IMR-90 (cell line): ENCODE measurements around the gene LAMC2. TPM values are rescaled to one million over a fixed set of nuclear protein-coding genes. Genes with fewer than 3 reads are reported as not detected.

Experiments used
- ATAC-seq: fragments of 200-7000 bp; cut with Tn5 transposase; 2 replicates; pipeline ENCODE4 v1.9.1; 2020; ENCODE audit warnings: low read depth, mild to moderate bottlenecking, moderate library complexity
- BruUV-seq: library from RNA; stranded (reverse); fragments of 400-500 nt; replicated peaks from 2 replicates; lab custom pipeline; 2021; lab: Mats Ljungman, UMichigan
- CTCF ChIA-PET: fragments of 300-600 bp; formaldehyde crosslinking; extraction: SDS; loops from one replicate; lab custom pipeline; 2021; ENCODE audit warnings: antibody characterized with exemption; lab: Yijun Ruan, JAX
- POLR2A ChIA-PET: fragments of 300-600 bp; sonication (Branson Sonifier 250); formaldehyde crosslinking; loops from one replicate; lab custom pipeline; 2022; ENCODE audit warnings: antibody characterized with exemption; ENCODE audit not compliant: unreplicated experiment; lab: Charles Lee
- DNase-seq: peaks from one replicate; pipeline ENCODE4 v3.0.0; 2013
- H2AFZ ChIP-seq: replicated peaks from 2 replicates; pipeline ENCODE3; 2013; ENCODE audit warnings: low read length, mild to moderate bottlenecking; ENCODE audit not compliant: poor library complexity
- H2AK5ac ChIP-seq: 2 replicates; pipeline ENCODE4 v1.6.1; 2013; ENCODE audit warnings: low read depth, low read length, inconsistent platforms
- H2AK9ac ChIP-seq: replicated peaks from 2 replicates; pipeline ENCODE3; 2013; ENCODE audit warnings: mild to moderate bottlenecking, low read depth, low read length, moderate library complexity; ENCODE audit not compliant: poor library complexity
- H2BK120ac ChIP-seq: 2 replicates; pipeline ENCODE4 v1.6.1; 2013; ENCODE audit warnings: low read depth, low read length, inconsistent platforms
- H2BK15ac ChIP-seq: 3 replicates; pipeline ENCODE4 v1.6.1; 2013; ENCODE audit warnings: low read depth, low read length, inconsistent platforms
- H2BK20ac ChIP-seq: 2 replicates; pipeline ENCODE4 v1.6.1; 2013; ENCODE audit warnings: low read depth, mild to moderate bottlenecking, inconsistent platforms, low read length, moderate library complexity
- H2BK5ac ChIP-seq: 2 replicates; pipeline ENCODE4 v1.6.1; 2013; ENCODE audit warnings: mild to moderate bottlenecking, low read depth, low read length, inconsistent platforms; ENCODE audit not compliant: poor library complexity, severe bottlenecking
- H3K14ac ChIP-seq: replicated peaks from 2 replicates; pipeline ENCODE4 v1.6.1; 2013; ENCODE audit warnings: low read depth, low read length, inconsistent platforms
- H3K18ac ChIP-seq: 2 replicates; pipeline ENCODE4 v1.6.1; 2013; ENCODE audit warnings: low read depth, low read length, control low read depth
- H3K23ac ChIP-seq: 2 replicates; pipeline ENCODE4 v1.6.1; 2013; ENCODE audit warnings: low read depth, low read length, inconsistent platforms
- H3K27ac ChIP-seq: 2 replicates; pipeline ENCODE4 v1.5.1; 2013; ENCODE audit warnings: mild to moderate bottlenecking, control low read depth, low read length; ENCODE audit not compliant: insufficient read depth
- H3K27me3 ChIP-seq: 2 replicates; pipeline ENCODE4 v1.6.1; 2013; ENCODE audit warnings: low read length; ENCODE audit not compliant: control insufficient read depth, insufficient read depth
- H3K36me3 ChIP-seq: 2 replicates; pipeline ENCODE4 v1.6.1; 2013; ENCODE audit warnings: low read length, mixed read lengths; ENCODE audit not compliant: control insufficient read depth, insufficient read depth
- H3K4ac ChIP-seq: 2 replicates; pipeline ENCODE4 v1.6.1; 2013; ENCODE audit warnings: low read depth, low read length, inconsistent platforms
- H3K4me1 ChIP-seq: 2 replicates; pipeline ENCODE4 v1.6.1; 2013; ENCODE audit warnings: low read length, mixed read lengths; ENCODE audit not compliant: control insufficient read depth, insufficient read depth
- H3K4me2 ChIP-seq: 2 replicates; pipeline ENCODE4 v1.6.1; 2013; ENCODE audit warnings: low read depth, mild to moderate bottlenecking, control low read depth, low read length, moderate library complexity
- H3K4me3 ChIP-seq: 2 replicates; pipeline ENCODE4 v1.5.1; 2013; ENCODE audit warnings: low read depth, mild to moderate bottlenecking, control low read depth, low read length, moderate library complexity; ENCODE audit not compliant: insufficient read depth
- H3K56ac ChIP-seq: 2 replicates; pipeline ENCODE4 v1.6.1; 2013; ENCODE audit warnings: low read length, inconsistent platforms; ENCODE audit not compliant: insufficient read depth; ENCODE audit errors: extremely low read depth
- H3K79me1 ChIP-seq, 2 experiments: 2 replicates each; pipeline ENCODE4 v1.6.1; 2013; ENCODE audit warnings: low read length in 2 of 2, inconsistent platforms in 1 of 2, low read depth in 1 of 2
- H3K9ac ChIP-seq: 2 replicates; pipeline ENCODE4 v1.6.1; 2013; ENCODE audit warnings: low read depth, low read length, control low read depth
- H3K9me1 ChIP-seq: 2 replicates; pipeline ENCODE4 v1.6.1; 2013; ENCODE audit warnings: low read length, inconsistent platforms; ENCODE audit not compliant: insufficient read depth
- H3K9me3 ChIP-seq: 2 replicates; pipeline ENCODE4 v1.6.1; 2013; ENCODE audit warnings: low read length; ENCODE audit not compliant: control insufficient read depth, insufficient read depth
- H4K20me1 ChIP-seq: 2 replicates; pipeline ENCODE4 v1.6.1; 2013; ENCODE audit warnings: low read length, inconsistent platforms; ENCODE audit not compliant: insufficient read depth
- H4K5ac ChIP-seq: 2 replicates; pipeline ENCODE4 v1.6.1; 2013; ENCODE audit warnings: mild to moderate bottlenecking, low read depth, low read length, control low read depth
- H4K8ac ChIP-seq, 2 experiments: 2 replicates each; pipeline ENCODE4 v1.6.1; 2013; ENCODE audit warnings: low read depth in 2 of 2, low read length in 2 of 2, control low read depth in 1 of 2, inconsistent platforms in 1 of 2
- H4K91ac ChIP-seq: 2 replicates; pipeline ENCODE4 v1.6.1; 2013; ENCODE audit warnings: low read depth, low read length, inconsistent platforms; ENCODE audit not compliant: insufficient read depth
- RAD21 ChIP-seq: IDR thresholded peaks from 2 replicates; pipeline ENCODE4 v1.6.1; 2012; ENCODE audit warnings: low read length, improper control_type of control experiment
- USF2 ChIP-seq: fragments of 150-350 bp; IDR thresholded peaks from 2 replicates; pipeline ENCODE4 v1.6.1; 2017; ENCODE audit warnings: mild to moderate bottlenecking, antibody characterized with exemption, low read length, low read depth
- dilution Hi-C: fragments of 300-500 bp; cut with HindIII; formaldehyde crosslinking; loops from one replicate; pipeline ENCODE4 v1.14.3; 2018; ENCODE audit warnings: low sequenced_read_pairs; ENCODE audit not compliant: unreplicated experiment
- in situ Hi-C: fragments of 300-500 bp; cut with MboI; formaldehyde crosslinking; loops from 3 replicates; pipeline ENCODE4 v1.14.3; 2019; ENCODE audit warnings: low sequenced_read_pairs, inconsistent platforms, mixed read lengths
- intact Hi-C: fragments of 100-400 bp; cut with micrococcal nuclease; formaldehyde crosslinking; loops from 2 replicates; pipeline ENCODE4 v1.10.0; 2022
- polyA plus RNA-seq, 3 experiments: library from polyadenylated mRNA; depleted of rRNA; stranded (reverse); fragments of >200 nt; gene quantifications; 2 replicates each; pipeline ENCODE4 v1.2.3, GENCODE V29; 2012; ENCODE audit warnings: low replicate concordance in 1 of 3
- total RNA-seq: library from RNA; depleted of rRNA; stranded (reverse); fragments of >200 nt; gene quantifications from 2 replicates; pipeline ENCODE4 v1.2.3, GENCODE V29; 2012

The LAMC2 gene
- total and polyA plus RNA-seq, 2 of the 4 experiments (the other 2 are of a cell fraction), result 2.3 to 2.8 TPM

GRCh38 chr1:183210681-183211080 lies 24.6 kb downstream of the LAMC2 start:
- 0 out of 2 replicates have a peak, but pooled peaks cover 3% of the 10 kb centered on the region for H3K9me1 ChIP-seq
- H2AK9ac ChIP-seq, result no peak overlapping the region
- H3K27ac ChIP-seq, result no peak overlapping the region
- H4K91ac ChIP-seq, result no peak overlapping the region
- no peak for ATAC-seq
- H3K36me3 ChIP-seq, result no peaks in the 10 kb centered on the region
- no peaks in the 10 kb centered on the region; the same call in 1 of the 2 replicates for H3K4me1 ChIP-seq
- H3K4ac ChIP-seq, result no peak overlapping the region
- no peak overlapping the region for H3K18ac ChIP-seq
- no peak overlapping the region for H3K56ac ChIP-seq
- H2AK5ac ChIP-seq, result no peak overlapping the region
- 0 out of 2 replicates have a peak overlapping the region, but pooled peaks have one; percentile 66 for H2BK20ac ChIP-seq
- no peak for DNase-seq
- H3K4me2 ChIP-seq, result no peak overlapping the region
- ChIA-PET POLR2A (no interaction called here), CTCF (no interaction called here)
- intact Hi-C loops, result no loop called here
- dilution Hi-C loops, result no loop called here
- H2BK120ac ChIP-seq, result no peak overlapping the region
- in situ Hi-C loops, result no loop called here
- H2AFZ ChIP-seq, result no peak overlapping the region
- no peak overlapping the region for H3K9ac ChIP-seq
- H3K23ac ChIP-seq, result no peak overlapping the region
- no peak overlapping the region for H3K4me3 ChIP-seq
- no peaks in the 10 kb centered on the region for H3K9me3 ChIP-seq
- TF ChIP-seq RAD21, result no peak
- no peak for TF ChIP-seq USF2
- peaks cover 4% of the 10 kb centered on the region; the same call in 1 of the 2 replicates for H3K27me3 ChIP-seq
- no TSS peak for BruUV-seq
- no peak overlapping the region for H2BK15ac ChIP-seq
- no peak overlapping the region for H4K8ac ChIP-seq
- H4K20me1 ChIP-seq, result no peaks in the 10 kb centered on the region
- H2BK5ac ChIP-seq, result no peak overlapping the region
- no peak overlapping the region for H3K14ac ChIP-seq
- no peaks in the 10 kb centered on the region for H3K79me1 ChIP-seq
- H4K5ac ChIP-seq, result no peak overlapping the region
